Aorta (tissue), 5 donors: Measurements from ENCODE around the gene OR4F15. TPM values are rescaled to one million over a fixed set of nuclear protein-coding genes. Genes with fewer than 3 reads are reported as not detected.

Experiments
- ATAC-seq: fragments of 200-7000 bp; cut with Tn5 transposase; one replicate; pipeline ENCODE4 v1.9.1; 2022; ENCODE audit warnings: moderate library complexity; ENCODE audit not compliant: low FRiP score
- DNase-seq, 2 donors: peaks; one replicate each; pipeline ENCODE4 v3.0.0-alpha.2; 2020
- H3K27ac ChIP-seq, 2 donors: one replicate each; pipeline ENCODE4 v1.5.1; 2013; ENCODE audit warnings: low read length in 2 of 2, mild to moderate bottlenecking in 2 of 2, moderate library complexity in 2 of 2, control low read depth in 1 of 2, inconsistent platforms in 1 of 2, low read depth in 1 of 2
- H3K27me3 ChIP-seq, 2 donors: one replicate each; pipeline ENCODE4 v1.6.1; 2013; ENCODE audit warnings: control low read depth in 1 of 2, low read length in 1 of 2, mild to moderate bottlenecking in 1 of 2, moderate library complexity in 1 of 2; ENCODE audit not compliant: insufficient read depth in 2 of 2, control insufficient read depth in 1 of 2
- H3K36me3 ChIP-seq, 2 donors: one replicate each; pipeline ENCODE4 v1.6.1; 2013; ENCODE audit warnings: control low read depth in 1 of 2, low read length in 1 of 2, mild to moderate bottlenecking in 1 of 2; ENCODE audit not compliant: insufficient read depth in 2 of 2, control insufficient read depth in 1 of 2
- H3K4me1 ChIP-seq, 2 donors: one replicate each; pipeline ENCODE4 v1.6.1; 2013; ENCODE audit warnings: low read length in 2 of 2, control low read depth in 1 of 2, mild to moderate bottlenecking in 1 of 2, moderate library complexity in 1 of 2; ENCODE audit not compliant: insufficient read depth in 2 of 2, control insufficient read depth in 1 of 2
- H3K4me3 ChIP-seq, 2 donors: one replicate each; pipeline ENCODE4 v1.5.1; 2013; ENCODE audit warnings: low read length in 2 of 2, control low read depth in 1 of 2, mild to moderate bottlenecking in 1 of 2
- H3K9me3 ChIP-seq: one replicate; pipeline ENCODE4 v1.6.1; 2013; ENCODE audit warnings: mild to moderate bottlenecking, low read length; ENCODE audit not compliant: control insufficient read depth
- WGBS, 2 donors: extraction: QIAGEN DNeasy Blood & Tissue Kit; methylation state at CpG; one replicate each; pipeline ENCODE4 v1.1.7; 2013; 5-methylcytosine and 5-hydroxymethylcytosine counted together
- intact Hi-C, 2 donors: fragments of 100-400 bp; cut with DNase I; formaldehyde crosslinking; loops; one replicate each; pipeline versions ENCODE4 v1.14.2 to v1.15.0; 2022
- polyA plus RNA-seq, 2 donors: library from polyadenylated mRNA; stranded (reverse); fragments of 200-250 nt; gene quantifications; one replicate each; pipeline ENCODE4 v1.2.3, GENCODE V29; 2013
- total RNA-seq, 2 donors: library from RNA; stranded (reverse); fragmentation: NEBNext Ultra II Directional; extraction: Animal tissue kit (Norgen Biotek cat#: 25700); gene quantifications; one replicate each; pipeline ENCODE4 v1.2.1, GENCODE V29; 2021
- donor health status: healthy with polysubstance abuse.
- donor health status: Bipolar disorder and iron deficiency.
- donor health status: DM: no; HTN: no; CAD: no.
- donor health status: DM: no; HTN: no; CAD: no.
- donor health status: DM: yes; HTN: yes; CAD: no.

Gene OR4F15
- total and polyA plus RNA-seq, 4 donors, result not detected

GRCh38 chr15:101808201-101808600 lies 3.8 kb upstream of the OR4F15 start:
- H3K4me3 ChIP-seq, result no peak overlapping the region
- H3K27me3 ChIP-seq, result peaks cover 0 to 1% of the 10 kb centered on the region in 2 donors
- WGBS, 2 donors, result 58 to 62% methylated on average over 2 of the region's 2 CpGs
- H3K27ac ChIP-seq, result no peak overlapping the region
- ATAC-seq, result no peak
- no peaks in the 10 kb centered on the region for H3K9me3 ChIP-seq
- intact Hi-C loops, result no loop called here
- H3K4me1 ChIP-seq, result no peaks in the 10 kb centered on the region
- H3K36me3 ChIP-seq, result no peaks in the 10 kb centered on the region
- DNase-seq, result no peak

- Histone ChIP-seq H3K4me3 (no peak overlapping the region), H3K4me1 (no peaks in the 10 kb centered on the region), H3K27me3 (peaks cover 0 to 1% of the 10 kb centered on the region in 2 donors), H3K36me3 (no peaks in the 10 kb centered on the region), H3K9me3 (no peaks in the 10 kb centered on the region), H3K27ac (no peak overlapping the region)
- ATAC-seq (no peak), DNase-seq (no peak)
- intact Hi-C loops, result no loop called here
- 76 to 77% methylated on average over 1 of the region's 1 CpG for WGBS, 2 donors
Observed at GRCh38 chr15:101810456-101810855, 1.5 kb upstream of the OR4F15 start.

DNA sequence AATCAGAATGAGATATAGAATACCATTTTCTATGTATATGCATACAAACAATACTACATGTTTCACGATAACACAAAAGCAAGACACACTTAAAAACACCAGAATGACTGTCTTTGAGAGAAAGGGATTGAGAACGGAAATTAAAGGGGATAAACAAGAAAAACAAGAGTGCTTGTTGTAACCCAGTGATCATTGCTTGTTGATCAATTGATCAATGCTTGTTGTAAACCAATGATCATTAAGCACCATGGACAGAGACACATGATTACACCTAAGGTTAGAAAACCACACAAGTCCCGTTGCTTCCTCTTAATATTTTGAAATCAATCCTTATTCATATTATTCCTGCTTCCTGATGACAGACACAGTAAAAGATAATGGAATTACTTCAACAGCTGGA lies 1.1 kb upstream of the OR4F15 start:
- Histone ChIP-seq H3K4me1 (no peaks in the 10 kb centered on the region), H3K36me3 (no peaks in the 10 kb centered on the region), H3K27ac (no peak overlapping the region), H3K4me3 (no peak overlapping the region), H3K27me3 (peaks cover 0 to 1% of the 10 kb centered on the region in 2 donors), H3K9me3 (no peaks in the 10 kb centered on the region)
- WGBS, 2 donors, result 50 to 57% methylated on average over 3 of the region's 3 CpGs
- ATAC-seq, result no peak
- no peak for DNase-seq
- intact Hi-C loops, result no loop called here

GRCh38 chr15:101813803-101814534 lies 2.0 kb downstream of the OR4F15 start:
- Histone ChIP-seq H3K9me3 (no peaks in the 10 kb centered on the region), H3K4me1 (no peaks in the 10 kb centered on the region), H3K36me3 (no peaks in the 10 kb centered on the region), H3K27ac (no peak overlapping the region), H3K4me3 (no peak overlapping the region), H3K27me3 (no peaks in the 10 kb centered on the region)
- DNase-seq (no peak), ATAC-seq (no peak)
- intact Hi-C loops, result no loop called here
- 68 to 79% methylated on average over 3 of the region's 3 CpGs for WGBS, 2 donors

GRCh38 chr15:101820781-101821180 lies 8.8 kb downstream of the OR4F15 start:
- H3K36me3 ChIP-seq, result no peaks in the 10 kb centered on the region
- H3K27me3 ChIP-seq, result no peaks in the 10 kb centered on the region
- ATAC-seq (no peak), DNase-seq (no peak)
- H3K27ac ChIP-seq, result no peak overlapping the region
- H3K4me1 ChIP-seq, result no peaks in the 10 kb centered on the region
- H3K9me3 ChIP-seq, result peaks cover 2% of the 10 kb centered on the region
- intact Hi-C loops, result no loop called here
- 59 to 61% methylated on average over 6 of the region's 6 CpGs for WGBS, 2 donors
- H3K4me3 ChIP-seq, result no peak overlapping the region

DNA sequence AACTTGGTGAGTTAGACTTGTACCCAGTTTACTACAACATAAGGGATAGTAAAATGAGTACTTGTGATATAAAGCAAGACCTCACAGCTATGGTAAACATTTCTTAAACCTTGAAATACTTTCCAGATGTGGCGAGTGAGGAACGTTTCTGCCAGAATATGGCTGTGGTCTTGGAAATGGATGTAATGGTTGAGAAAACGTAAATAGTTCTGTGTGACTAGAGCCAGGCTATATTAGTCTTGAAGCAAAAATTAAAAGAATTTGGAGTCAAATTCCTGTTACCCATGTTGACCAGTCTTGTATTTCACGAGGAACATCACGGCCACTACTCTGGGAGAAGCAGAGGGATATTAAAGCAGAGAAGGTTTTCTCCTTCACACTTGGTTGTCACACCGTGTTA lies 15.3 kb downstream of the OR4F15 start:
- no peaks in the 10 kb centered on the region for H3K36me3 ChIP-seq
- DNase-seq, result no peak
- intact Hi-C loops, result no loop called here
- H3K27me3 ChIP-seq, result no peaks in the 10 kb centered on the region
- 26 to 44% methylated on average over 6 of the region's 6 CpGs for WGBS, 2 donors
- no peak overlapping the region for H3K4me3 ChIP-seq
- no peak for ATAC-seq
- H3K4me1 ChIP-seq, result no peaks in the 10 kb centered on the region
- H3K9me3 ChIP-seq, result peaks cover 2% of the 10 kb centered on the region
- H3K27ac ChIP-seq, result no peak overlapping the region

GRCh38 chr15:101828774-101829173 lies 16.8 kb downstream of the OR4F15 start:
- H3K9me3 ChIP-seq, result peaks cover 2% of the 10 kb centered on the region
- H3K36me3 ChIP-seq, result no peaks in the 10 kb centered on the region
- H3K27ac ChIP-seq, result no peak overlapping the region
- H3K4me3 ChIP-seq, result no peak overlapping the region
- no peaks in the 10 kb centered on the region for H3K27me3 ChIP-seq
- ATAC-seq, result no peak
- H3K4me1 ChIP-seq, result no peaks in the 10 kb centered on the region
- intact Hi-C loops, result no loop called here
- 77 to 80% methylated on average over 5 of the region's 5 CpGs for WGBS, 2 donors
- DNase-seq, result no peak

GRCh38 chr15:101841656-101842055 lies 29.7 kb downstream of the OR4F15 start:
- intact Hi-C loops, result no loop called here
- 63 to 66% methylated on average over 3 of the region's 3 CpGs for WGBS, 2 donors
- Histone ChIP-seq H3K27me3 (no peaks in the 10 kb centered on the region), H3K4me3 (no peak overlapping the region), H3K4me1 (no peaks in the 10 kb centered on the region), H3K36me3 (no peaks in the 10 kb centered on the region), H3K9me3 (no peaks in the 10 kb centered on the region), H3K27ac (no peak overlapping the region)
- no peak for ATAC-seq
- DNase-seq, result no peak

DNA sequence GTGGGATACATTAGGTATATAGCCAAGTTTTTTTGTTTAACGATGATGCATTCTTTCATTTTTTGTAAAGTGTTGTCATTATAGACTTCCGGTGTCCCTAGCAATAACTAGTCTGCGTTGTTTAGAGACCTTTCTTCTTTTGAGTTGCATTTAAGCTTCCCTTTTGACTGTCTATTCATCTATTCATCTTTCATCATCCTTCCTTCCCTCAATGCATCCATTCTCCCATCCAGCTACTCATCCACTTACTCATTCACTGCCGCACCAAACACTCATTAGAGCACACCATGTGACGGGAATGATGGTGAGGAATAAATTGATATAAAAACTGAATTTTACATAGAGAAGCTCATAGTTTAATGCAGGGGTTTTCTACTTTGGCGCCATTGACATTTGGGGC lies 32.9 kb downstream of the OR4F15 start:
- Histone ChIP-seq H3K9me3 (no peaks in the 10 kb centered on the region), H3K4me3 (no peak overlapping the region), H3K4me1 (no peaks in the 10 kb centered on the region), H3K36me3 (no peaks in the 10 kb centered on the region), H3K27ac (no peak overlapping the region), H3K27me3 (no peaks in the 10 kb centered on the region)
- ATAC-seq, result no peak
- intact Hi-C loops, result no loop called here
- WGBS, 2 donors, result 68 to 69% methylated on average over 6 of the region's 6 CpGs
- DNase-seq, result no peak
